NB4 (cell line): ENCODE measurements around the gene RNF2.

Experiments used
- POLR2A ChIP-seq: IDR thresholded peaks from 2 replicates; pipeline ENCODE4 v1.6.1; 2011; ENCODE audit warnings: mild to moderate bottlenecking; ENCODE audit not compliant: insufficient read length; ENCODE audit errors: extremely low read depth
- TF ChIP-seq, protein P1 (sequence below): IDR thresholded peaks from one replicate; pipeline ENCODE4 v1.5.1; 2012; ENCODE audit warnings: low read depth, low read length
- TF ChIP-seq, protein P2 (sequence below): IDR thresholded peaks from 2 replicates; pipeline ENCODE4 v1.6.1; 2011; ENCODE audit warnings: low read depth, low read length

DNA sequence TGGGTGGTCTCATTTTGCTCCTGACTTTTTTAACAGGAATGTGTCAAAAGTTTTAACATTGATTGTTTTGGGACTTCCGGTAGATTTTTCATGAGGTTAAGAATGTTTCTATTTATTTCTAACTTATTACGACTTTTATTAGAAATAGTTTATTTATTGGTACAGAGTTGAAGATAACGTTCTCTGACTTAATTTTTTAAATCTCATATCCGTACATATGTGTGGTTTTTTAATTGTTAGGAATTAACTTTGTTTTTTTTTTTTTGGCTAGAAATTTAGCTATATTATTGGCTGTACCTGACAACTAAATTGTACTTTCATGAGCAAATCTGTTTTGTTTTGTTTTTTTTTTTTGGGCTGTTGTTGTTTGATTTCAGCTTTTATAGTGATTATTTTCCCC, 32.0 kb downstream of the RNF2 start:
- TF ChIP-seq, protein P1, sequence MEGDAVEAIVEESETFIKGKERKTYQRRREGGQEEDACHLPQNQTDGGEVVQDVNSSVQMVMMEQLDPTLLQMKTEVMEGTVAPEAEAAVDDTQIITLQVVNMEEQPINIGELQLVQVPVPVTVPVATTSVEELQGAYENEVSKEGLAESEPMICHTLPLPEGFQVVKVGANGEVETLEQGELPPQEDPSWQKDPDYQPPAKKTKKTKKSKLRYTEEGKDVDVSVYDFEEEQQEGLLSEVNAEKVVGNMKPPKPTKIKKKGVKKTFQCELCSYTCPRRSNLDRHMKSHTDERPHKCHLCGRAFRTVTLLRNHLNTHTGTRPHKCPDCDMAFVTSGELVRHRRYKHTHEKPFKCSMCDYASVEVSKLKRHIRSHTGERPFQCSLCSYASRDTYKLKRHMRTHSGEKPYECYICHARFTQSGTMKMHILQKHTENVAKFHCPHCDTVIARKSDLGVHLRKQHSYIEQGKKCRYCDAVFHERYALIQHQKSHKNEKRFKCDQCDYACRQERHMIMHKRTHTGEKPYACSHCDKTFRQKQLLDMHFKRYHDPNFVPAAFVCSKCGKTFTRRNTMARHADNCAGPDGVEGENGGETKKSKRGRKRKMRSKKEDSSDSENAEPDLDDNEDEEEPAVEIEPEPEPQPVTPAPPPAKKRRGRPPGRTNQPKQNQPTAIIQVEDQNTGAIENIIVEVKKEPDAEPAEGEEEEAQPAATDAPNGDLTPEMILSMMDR: no peak
- no peak for TF ChIP-seq POLR2A
- TF ChIP-seq, protein P2, sequence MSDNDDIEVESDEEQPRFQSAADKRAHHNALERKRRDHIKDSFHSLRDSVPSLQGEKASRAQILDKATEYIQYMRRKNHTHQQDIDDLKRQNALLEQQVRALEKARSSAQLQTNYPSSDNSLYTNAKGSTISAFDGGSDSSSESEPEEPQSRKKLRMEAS: no peak
